ENCODE measurements around the gene SCYGR2. TPM values are rescaled to one million over a fixed set of nuclear protein-coding genes. Genes with fewer than 3 reads are reported as not detected.

SCYGR2 gene
- total RNA-seq, 2 donors from 2014 or later = not detected

GRCh38 chr2:227627769-227628168 is 29.1 kb downstream of the SCYGR2 start:
- WGBS, 2 experiments (ENCODE audit: insufficient coverage in 1 of 2, insufficient read length in 1 of 2) = 84 to 100% methylated on average over 2 of the region's 3 CpGs
- Histone ChIP-seq H3K4me1 (ENCODE audit: control insufficient read depth, insufficient read depth, low read length) (no peaks in the 10 kb centered on the region), H3K9me3 (ENCODE audit: control insufficient read depth, low read length) (no peaks in the 10 kb centered on the region), H3K9ac (ENCODE audit: extremely low read depth, low read length, poor library complexity, severe bottlenecking) (no peak overlapping the region), H3K4me3 (ENCODE audit: low read length) (no peak overlapping the region), H3K36me3 (ENCODE audit: control insufficient read depth, insufficient read depth, low read length) (no peaks in the 10 kb centered on the region), H3K27ac (ENCODE audit: low read depth, low read length) (no peak overlapping the region), H3K27me3 (ENCODE audit: control insufficient read depth, insufficient read depth, low read length, poor library complexity, severe bottlenecking) (no peaks in the 10 kb centered on the region)
- TF ChIP-seq CTCF (conservative IDR thresholded peaks at IDR 0.05) = no peak
- peaks cover 2% of the 10 kb centered on the region for H3K9me3 Mint-ChIP-seq
- no peak overlapping the region for H3K27ac Mint-ChIP-seq
- H3K4me1 Mint-ChIP-seq = no peaks in the 10 kb centered on the region
- H3K4me3 Mint-ChIP-seq = no peak overlapping the region
- no peaks in the 10 kb centered on the region for H3K27me3 Mint-ChIP-seq (ENCODE audit: insufficient read depth)
- DNase-seq = no peak
- H3K36me3 Mint-ChIP-seq (ENCODE audit: low read depth) = no peaks in the 10 kb centered on the region

- no peak overlapping the region for H3K4me3 ChIP-seq (ENCODE audit: low read length)
These were observed 30.7 kb downstream of the SCYGR2 start for GRCh38 chr2:227629435-227629834.

GRCh38 chr2:227630322-227630721 is 31.6 kb downstream of the SCYGR2 start:
- WGBS, 2 experiments (ENCODE audit: insufficient coverage in 1 of 2, insufficient read length in 1 of 2) = 96% methylated on average over 3 of the region's 3 CpGs

More at GRCh38 chr2:227629435-227629834, 30.7 kb downstream of the SCYGR2 start:
- Mint-ChIP-seq H3K27ac (no peak overlapping the region), H3K4me3 (no peak overlapping the region), H3K36me3 (ENCODE audit: low read depth) (no peaks in the 10 kb centered on the region), H3K9me3 (no peaks in the 10 kb centered on the region), H3K4me1 (no peaks in the 10 kb centered on the region), H3K27me3 (ENCODE audit: insufficient read depth) (no peaks in the 10 kb centered on the region)
- no peaks in the 10 kb centered on the region for H3K4me1 ChIP-seq (ENCODE audit: control insufficient read depth, insufficient read depth, low read length)
- no peak overlapping the region for H3K27ac ChIP-seq (ENCODE audit: low read depth, low read length)
- 82 to 87% methylated on average over 3 to 7 of the region's 7 CpGs for WGBS, 2 experiments (ENCODE audit: insufficient coverage in 1 of 2, insufficient read length in 1 of 2)
- H3K9me3 ChIP-seq (ENCODE audit: control insufficient read depth, low read length) = no peaks in the 10 kb centered on the region
- DNase-seq = no peak
- no peaks in the 10 kb centered on the region for H3K27me3 ChIP-seq (ENCODE audit: control insufficient read depth, insufficient read depth, low read length, poor library complexity, severe bottlenecking)
- no peaks in the 10 kb centered on the region for H3K36me3 ChIP-seq (ENCODE audit: control insufficient read depth, insufficient read depth, low read length)
- no peak for TF ChIP-seq CTCF (conservative IDR thresholded peaks at IDR 0.05)
- no peak overlapping the region for H3K9ac ChIP-seq (ENCODE audit: extremely low read depth, low read length, poor library complexity, severe bottlenecking)

More at GRCh38 chr2:227630322-227630721, 31.6 kb downstream of the SCYGR2 start:
- Histone ChIP-seq H3K27me3 (ENCODE audit: control insufficient read depth, insufficient read depth, low read length, poor library complexity, severe bottlenecking) (no peaks in the 10 kb centered on the region), H3K36me3 (ENCODE audit: control insufficient read depth, insufficient read depth, low read length) (no peaks in the 10 kb centered on the region), H3K4me1 (ENCODE audit: control insufficient read depth, insufficient read depth, low read length) (no peaks in the 10 kb centered on the region), H3K9me3 (ENCODE audit: control insufficient read depth, low read length) (no peaks in the 10 kb centered on the region), H3K4me3 (ENCODE audit: low read length) (no peak overlapping the region), H3K9ac (ENCODE audit: extremely low read depth, low read length, poor library complexity, severe bottlenecking) (no peak overlapping the region), H3K27ac (ENCODE audit: low read depth, low read length) (no peak overlapping the region)
- H3K9me3 Mint-ChIP-seq = no peaks in the 10 kb centered on the region
- no peak for DNase-seq
- no peaks in the 10 kb centered on the region for H3K4me1 Mint-ChIP-seq
- H3K27ac Mint-ChIP-seq = no peak overlapping the region
- H3K4me3 Mint-ChIP-seq = no peak overlapping the region
- no peaks in the 10 kb centered on the region for H3K27me3 Mint-ChIP-seq (ENCODE audit: insufficient read depth)
- no peaks in the 10 kb centered on the region for H3K36me3 Mint-ChIP-seq (ENCODE audit: low read depth)
- TF ChIP-seq CTCF (conservative IDR thresholded peaks at IDR 0.05) = no peak

All from endodermal cell (in vitro differentiated cells).